GM12873 (cell line): ENCODE data around the gene RELL1.

Source experiments
- TF ChIP-seq, protein P1 (sequence below): IDR thresholded peaks from 2 replicates; pipeline ENCODE4 v1.5.1; 2012; ENCODE audit warnings: low read depth, mild to moderate bottlenecking, moderate library complexity, low read length, control low read depth; ENCODE audit not compliant: insufficient read depth; ENCODE audit errors: missing control alignments

Gene RELL1

DNA sequence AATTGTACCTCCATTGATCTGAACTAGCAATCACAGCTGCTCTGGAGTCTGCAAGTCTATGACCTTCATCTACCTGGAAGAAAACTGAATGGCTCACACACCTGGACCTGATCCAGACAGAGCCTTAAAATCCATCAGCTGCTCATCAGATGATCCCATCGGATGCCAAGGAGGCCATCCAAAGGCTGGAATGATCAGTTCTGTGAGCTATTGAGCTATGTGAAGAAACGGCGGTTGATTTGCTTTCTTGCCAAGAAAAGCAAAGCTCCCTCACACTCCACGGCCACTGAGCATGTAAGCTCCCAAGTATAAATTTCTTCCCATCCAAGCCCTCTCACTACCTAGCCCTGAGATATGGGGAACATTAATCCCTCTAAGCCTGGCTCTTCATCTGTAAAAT, 63.1 kb downstream of the RELL1 start:
- TF ChIP-seq, protein P1, sequence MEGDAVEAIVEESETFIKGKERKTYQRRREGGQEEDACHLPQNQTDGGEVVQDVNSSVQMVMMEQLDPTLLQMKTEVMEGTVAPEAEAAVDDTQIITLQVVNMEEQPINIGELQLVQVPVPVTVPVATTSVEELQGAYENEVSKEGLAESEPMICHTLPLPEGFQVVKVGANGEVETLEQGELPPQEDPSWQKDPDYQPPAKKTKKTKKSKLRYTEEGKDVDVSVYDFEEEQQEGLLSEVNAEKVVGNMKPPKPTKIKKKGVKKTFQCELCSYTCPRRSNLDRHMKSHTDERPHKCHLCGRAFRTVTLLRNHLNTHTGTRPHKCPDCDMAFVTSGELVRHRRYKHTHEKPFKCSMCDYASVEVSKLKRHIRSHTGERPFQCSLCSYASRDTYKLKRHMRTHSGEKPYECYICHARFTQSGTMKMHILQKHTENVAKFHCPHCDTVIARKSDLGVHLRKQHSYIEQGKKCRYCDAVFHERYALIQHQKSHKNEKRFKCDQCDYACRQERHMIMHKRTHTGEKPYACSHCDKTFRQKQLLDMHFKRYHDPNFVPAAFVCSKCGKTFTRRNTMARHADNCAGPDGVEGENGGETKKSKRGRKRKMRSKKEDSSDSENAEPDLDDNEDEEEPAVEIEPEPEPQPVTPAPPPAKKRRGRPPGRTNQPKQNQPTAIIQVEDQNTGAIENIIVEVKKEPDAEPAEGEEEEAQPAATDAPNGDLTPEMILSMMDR, result no peak

- TF ChIP-seq, protein P1, result no peak
These were observed 66.0 kb downstream of the RELL1 start for GRCh38 chr4:37620176-37620575.

GRCh38 chr4:37615720-37616063, 70.5 kb downstream of the RELL1 start:
- TF ChIP-seq, protein P1, result no peak

DNA sequence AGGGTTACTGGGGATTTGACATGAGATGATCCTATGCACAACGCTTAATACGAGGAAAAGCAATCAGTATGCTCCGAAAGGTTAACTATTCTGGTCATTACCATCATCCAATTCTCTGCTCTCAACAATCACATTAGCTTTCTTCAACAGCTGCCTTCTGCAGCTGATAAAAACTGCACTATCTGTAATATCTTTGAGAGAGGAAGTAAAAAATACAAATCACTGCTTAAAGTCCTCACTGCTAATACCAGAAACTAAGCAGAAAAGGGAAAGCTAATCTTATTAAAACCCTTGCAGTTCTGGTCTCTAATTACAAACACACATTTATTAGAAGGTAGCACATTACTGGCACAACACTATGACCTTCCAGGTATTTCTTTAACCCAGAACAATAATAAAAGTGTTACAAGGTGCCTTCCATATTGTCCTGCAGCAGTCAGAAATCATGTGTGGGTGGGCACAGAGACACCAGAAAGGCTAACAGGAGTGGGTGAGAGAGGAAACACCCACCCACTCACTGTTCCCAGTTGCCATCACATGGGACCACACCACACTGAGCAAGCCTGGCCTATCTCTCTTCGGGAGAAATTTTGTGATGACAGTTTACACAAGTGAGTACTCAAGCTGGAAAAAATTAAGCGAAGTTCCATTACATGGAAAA, 71.0 kb downstream of the RELL1 start:
- TF ChIP-seq, protein P1, result no peak

DNA sequence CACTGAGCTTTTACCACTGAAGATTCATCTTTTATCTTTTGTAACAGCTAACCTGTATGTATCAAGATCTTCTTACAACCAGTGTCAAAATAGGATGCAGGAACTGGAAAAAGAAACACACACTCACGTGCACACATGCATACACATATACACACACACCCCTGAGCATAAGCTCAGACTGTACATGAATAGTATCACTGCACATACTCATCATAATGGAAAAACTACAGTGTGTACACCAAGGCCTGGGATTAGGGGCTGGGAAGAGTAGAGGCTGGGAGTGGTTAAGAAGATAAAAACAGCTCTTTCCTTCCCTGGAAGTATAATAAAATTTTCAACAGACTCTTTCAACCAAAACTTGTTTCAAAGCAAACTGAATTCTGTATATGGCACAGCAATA, 73.4 kb downstream of the RELL1 start:
- TF ChIP-seq, protein P1, result no peak

DNA sequence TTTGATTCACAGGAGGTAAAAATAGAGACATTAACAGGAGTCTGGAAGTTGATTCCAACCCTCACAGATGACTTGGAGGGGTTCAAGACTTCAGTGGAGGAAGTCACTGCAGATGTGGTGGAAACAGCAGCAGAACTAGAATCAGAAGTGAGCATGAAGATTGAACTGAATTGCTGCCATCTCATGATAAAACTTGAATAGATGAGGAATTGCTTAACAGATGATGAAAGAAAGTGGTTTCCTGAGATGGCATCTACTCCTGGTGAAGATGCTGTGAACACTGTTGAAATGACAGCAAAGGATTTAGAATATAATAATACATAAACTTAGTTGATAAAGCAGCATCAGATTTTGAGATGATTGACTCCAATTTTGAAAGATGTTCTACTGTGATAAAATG, 76.5 kb downstream of the RELL1 start:
- TF ChIP-seq, protein P1, result no peak

DNA sequence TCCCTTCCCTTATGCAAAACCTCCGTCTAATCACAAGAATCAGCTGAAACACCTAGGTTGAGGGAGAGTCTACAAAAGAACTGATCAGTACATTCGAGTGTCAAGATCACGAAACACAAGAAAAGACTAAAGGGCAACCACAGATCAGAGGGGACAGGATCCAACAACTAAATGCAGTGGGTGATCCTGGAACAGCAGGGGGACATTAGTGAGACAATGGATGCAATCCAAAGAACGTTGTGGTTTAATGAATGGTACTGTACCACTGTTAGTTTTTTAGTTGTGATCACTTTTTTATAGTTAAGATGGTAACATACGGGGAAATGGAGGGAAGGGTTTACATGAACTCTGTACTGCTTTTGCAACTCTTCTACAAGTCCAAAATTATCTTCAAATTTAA, 79.2 kb downstream of the RELL1 start:
- TF ChIP-seq, protein P1, result no peak
